Sigmoid colon (tissue), 7 donors: ENCODE measurements around the gene MRPL11. TPM values are rescaled to one million over a fixed set of nuclear protein-coding genes. Genes with fewer than 3 reads are reported as not detected.

Experiments
- DNase-seq: peaks from one replicate; pipeline ENCODE4 v3.0.0-alpha.2; 2019
- H3K27ac ChIP-seq, 4 donors: fragments of 200-600 bp; sonication (generic); one replicate each; pipeline ENCODE4 v1.5.1; 2016 to 2019; ENCODE audit warnings: mild to moderate bottlenecking in 1 of 4
- H3K27me3 ChIP-seq, 3 donors: fragments of 200-600 bp; sonication (generic); one replicate each; pipeline ENCODE4 v1.5.1; 2019; ENCODE audit warnings: mild to moderate bottlenecking in 1 of 3
- H3K36me3 ChIP-seq, 4 donors: fragments of 200-600 bp; sonication (generic); one replicate each; pipeline ENCODE4 v1.5.1; 2016 to 2019
- H3K4me1 ChIP-seq, 4 donors: fragments of 200-600 bp; sonication (generic); one replicate each; pipeline ENCODE4 v1.5.1; 2017 to 2019
- H3K4me3 ChIP-seq, 4 donors: fragments of 200-600 bp; sonication (generic); one replicate each; pipeline ENCODE4 v1.5.1; 2017 to 2019; ENCODE audit warnings: mild to moderate bottlenecking in 2 of 4, moderate library complexity in 1 of 4
- H3K9me3 ChIP-seq, 4 donors: fragments of 200-600 bp in 3 of 4; sonication (generic) in 3 of 4; one replicate each; pipeline versions ENCODE4 v1.5.1 to v1.6.1; 2013 to 2019
- CTCF ChIP-seq, 4 experiments: fragments of 450-650 bp in 3 of 4; fragments of 200-600 bp in 1 of 4; IDR thresholded peaks; one replicate each; pipeline ENCODE4 v1.5.1; 2016 to 2019; ENCODE audit warnings: antibody characterized with exemption in 4 of 4, mild to moderate bottlenecking in 3 of 4, moderate library complexity in 2 of 4
- EP300 ChIP-seq, 4 donors: sonication (generic); formaldehyde crosslinking; IDR thresholded peaks; one replicate each; pipeline ENCODE4 v1.6.1; 2017; ENCODE audit warnings: antibody characterized with exemption in 4 of 4
- POLR2A ChIP-seq, 2 donors: fragments of 450-650 bp; IDR thresholded peaks; one replicate each; pipeline ENCODE4 v1.6.1; 2016; ENCODE audit warnings: antibody characterized with exemption in 2 of 2, mild to moderate bottlenecking in 2 of 2, moderate library complexity in 2 of 2
- POLR2AphosphoS5 ChIP-seq, 4 donors: sonication (generic); formaldehyde crosslinking; IDR thresholded peaks; one replicate each; pipeline ENCODE4 v1.6.1; 2017; ENCODE audit warnings: antibody characterized with exemption in 4 of 4
- WGBS, 2 donors: extraction: QIAGEN DNeasy Blood & Tissue Kit; methylation state at CpG; one replicate each; pipeline ENCODE4 v1.1.7; 2013; 5-methylcytosine and 5-hydroxymethylcytosine counted together
- intact Hi-C: fragments of 100-400 bp; cut with DNase I; formaldehyde crosslinking; loops from one replicate; pipeline ENCODE4 v1.15.1; 2023
- polyA plus RNA-seq, 3 donors: library from polyadenylated mRNA; stranded (reverse); fragments of 200-250 nt; gene quantifications; one replicate each; pipeline ENCODE4 v1.2.3, GENCODE V29; 2013
- small RNA-seq, 3 donors: library from RNA; depleted of rRNA; stranded (forward); fragments of <200 nt; gene quantifications; one replicate each; pipeline ENCODE3, GENCODE V24; 2016
- total RNA-seq, 4 donors: library from RNA; depleted of rRNA; stranded (reverse); fragments of >200 nt; gene quantifications; one replicate each; pipeline ENCODE4 v1.1.0, GENCODE V29; 2016
- donor health status: healthy with polysubstance abuse.
- donor health status: Bipolar disorder and iron deficiency.
- donor health status: healthy.

Gene MRPL11
- total and polyA plus RNA-seq, 7 donors = 54.2 to 110 (median 65.1) TPM

- TF ChIP-seq POLR2AphosphoS5 (IDR thresholded peaks at IDR 0.05) (no peak), CTCF (IDR thresholded peaks at IDR 0.05) (no peak), EP300 (IDR thresholded peaks at IDR 0.05) (no peak), POLR2A (IDR thresholded peaks at IDR 0.05) (no peak)
- Histone ChIP-seq H3K9me3 (no peaks in the 10 kb centered on the region), H3K36me3 (no peaks in the 10 kb centered on the region), H3K4me3 (no peak overlapping the region), H3K4me1 (peaks cover 0 to 4% (median 0%) of the 10 kb centered on the region in 4 donors), H3K27ac (peak overlapping the region in 1 of 4 donors; percentile 18), H3K27me3 (no peaks in the 10 kb centered on the region)
- WGBS, 2 donors = 79 to 84% methylated on average over 3 of the region's 3 CpGs
- no peak for DNase-seq
- intact Hi-C loops = no loop called here
Observed at GRCh38 chr11:66393954-66394353, 44.7 kb downstream of the MRPL11 start.

GRCh38 chr11:66391322-66391721 lies 47.3 kb downstream of the MRPL11 start:
- TF ChIP-seq POLR2AphosphoS5 (IDR thresholded peaks at IDR 0.05) = no peak
- intact Hi-C loops = no loop called here
- 74 to 77% methylated on average over 6 of the region's 6 CpGs for WGBS, 2 donors
- no peaks in the 10 kb centered on the region for H3K9me3 ChIP-seq
- no peak for DNase-seq
- no peaks in the 10 kb centered on the region for H3K27me3 ChIP-seq
- H3K36me3 ChIP-seq = no peaks in the 10 kb centered on the region
- peaks cover 0 to 7% (median 1%) of the 10 kb centered on the region in 4 donors for H3K4me1 ChIP-seq
- H3K27ac ChIP-seq = no peak overlapping the region
- H3K4me3 ChIP-seq = no peak overlapping the region

- H3K9me3 ChIP-seq = no peaks in the 10 kb centered on the region
- H3K27ac ChIP-seq = no peak overlapping the region
- H3K27me3 ChIP-seq = no peaks in the 10 kb centered on the region
- intact Hi-C loops = loop anchor here (5.0 kb wide), 2 partner anchors 42 to 62 kb away; partner anchors contain the start of genes B4GAT1 and BRMS1
- peak; percentile 12 to 59 (median 47) for TF ChIP-seq CTCF (IDR thresholded peaks at IDR 0.05)
- TF ChIP-seq POLR2A (IDR thresholded peaks at IDR 0.05) = no peak
- WGBS, 2 donors = 32 to 33% methylated on average over 8 of the region's 8 CpGs
- peaks cover 0 to 6% (median 4%) of the 10 kb centered on the region in 4 donors for H3K4me1 ChIP-seq
- no peaks in the 10 kb centered on the region for H3K36me3 ChIP-seq
- peak; percentile 79 for DNase-seq
- no peak overlapping the region for H3K4me3 ChIP-seq
Observed at GRCh38 chr11:66388780-66389386, 49.8 kb downstream of the MRPL11 start.

- H3K27ac ChIP-seq = peak overlapping the region in 1 of 4 donors; percentile 23
Observed at GRCh38 chr11:66386171-66387069, 52.2 kb downstream of the MRPL11 start.

More at GRCh38 chr11:66386171-66387069, 52.2 kb downstream of the MRPL11 start:
- peaks cover 0 to 6% (median 4%) of the 10 kb centered on the region in 4 donors for H3K4me1 ChIP-seq
- intact Hi-C loops = loop anchor here (1.0 to 5.0 kb wide), 3 partner anchors 39 to 74 kb away; partner anchors contain the start of genes B4GAT1 and BRMS1
- DNase-seq = peak; percentile 92
- H3K36me3 ChIP-seq = no peaks in the 10 kb centered on the region
- peak overlapping the region in 3 of 4 donors; percentile 8 to 30 (median 24) for H3K4me3 ChIP-seq
- peaks cover 0 to 5% (median 0%) of the 10 kb centered on the region in 3 donors for H3K27me3 ChIP-seq
- 5 to 8% methylated on average over 20 of the region's 20 CpGs for WGBS, 2 donors
- H3K9me3 ChIP-seq = no peaks in the 10 kb centered on the region
- TF ChIP-seq CTCF (IDR thresholded peaks at IDR 0.05) = peak; percentile 68 to 93 (median 76)
- TF ChIP-seq EP300 (IDR thresholded peaks at IDR 0.05) = no peak

Small RNA genes lying within 50 kb of the gene (small RNA-seq; reads per million reads assigned to genes)
- gene RF00416 (0 reads per million in 3 donors), gene RNU1-84P (0 to 0.22 (median 0) reads per million in 3 donors)

Other genes starting within 250 kb of the MRPL11 start
- 10 to 100 TPM; 16.1 to 29.9 (median 24.1) TPM for gene KLC2, start 181.1 kb downstream of the MRPL11 start, total RNA-seq
- 10 to 100 TPM in 1 of 3 donors, 1 to 10 TPM in 2; 5.4 to 20.5 (median 6.5) TPM for gene KLC2, start 181.1 kb downstream of the MRPL11 start, polyA plus RNA-seq
- 10 to 100 TPM; 65.4 to 93.7 (median 77.3) TPM for gene RAB1B, start 170.2 kb downstream of the MRPL11 start, total RNA-seq
- gene RAB1B, start 170.2 kb downstream of the MRPL11 start, polyA plus RNA-seq = 100 to 1,000 TPM; 196 to 286 (median 243) TPM
- gene CNIH2, start 160.7 kb downstream of the MRPL11 start, total RNA-seq = 1 to 10 TPM in 1 of 4 donors, not detected in 3; 1.7 TPM
- under 1 TPM in 1 of 3 donors, not detected in 2; 0.63 TPM for gene CNIH2, start 160.7 kb downstream of the MRPL11 start, polyA plus RNA-seq
- gene YIF1A, start 149.7 kb downstream of the MRPL11 start, total RNA-seq = 10 to 100 TPM; 43.5 to 72.4 (median 61.9) TPM
- 100 to 1,000 TPM in 1 of 3 donors, 10 to 100 TPM in 2; 30.3 to 104 (median 45.0) TPM for gene YIF1A, start 149.7 kb downstream of the MRPL11 start, polyA plus RNA-seq
- under 1 TPM in 2 of 4 donors, not detected in 2; 0.27 to 0.36 TPM for gene TMEM151A, start 147.0 kb downstream of the MRPL11 start, total RNA-seq
- gene TMEM151A, start 147.0 kb downstream of the MRPL11 start, polyA plus RNA-seq = under 1 TPM in 1 of 3 donors, not detected in 2; 0.36 TPM
- gene CD248, start 121.8 kb downstream of the MRPL11 start, total RNA-seq = 10 to 100 TPM in 2 of 4 donors, 1 to 10 TPM in 2; 5.8 to 26.3 (median 13.0) TPM
- 10 to 100 TPM in 1 of 3 donors, 1 to 10 TPM in 2; 1.2 to 13.7 (median 3.0) TPM for gene CD248, start 121.8 kb downstream of the MRPL11 start, polyA plus RNA-seq
- gene RIN1, start 102.4 kb downstream of the MRPL11 start, total RNA-seq = 1 to 10 TPM in 3 of 4 donors, under 1 TPM in 1; 0.68 to 6.1 (median 2.4) TPM
- 10 to 100 TPM in 1 of 3 donors, 1 to 10 TPM in 2; 2.4 to 10.2 (median 3.2) TPM for gene RIN1, start 102.4 kb downstream of the MRPL11 start, polyA plus RNA-seq
- 10 to 100 TPM; 20.2 to 36.2 (median 24.9) TPM for gene BRMS1, start 93.7 kb downstream of the MRPL11 start, total RNA-seq
- gene BRMS1, start 93.7 kb downstream of the MRPL11 start, polyA plus RNA-seq = 10 to 100 TPM; 65.4 to 81.8 (median 72.1) TPM
- 10 to 100 TPM; 41.4 to 43.5 (median 43.1) TPM for gene B4GAT1, start 91.2 kb downstream of the MRPL11 start, total RNA-seq
- 10 to 100 TPM in 1 of 3 donors, 1 to 10 TPM in 2; 4.2 to 17.4 (median 4.8) TPM for gene B4GAT1, start 91.2 kb downstream of the MRPL11 start, polyA plus RNA-seq
- under 1 TPM; 0.41 to 0.99 (median 0.63) TPM for gene SLC29A2, start 67.1 kb downstream of the MRPL11 start, total RNA-seq
- 10 to 100 TPM in 1 of 3 donors, 1 to 10 TPM in 2; 2.4 to 28.0 (median 2.5) TPM for gene SLC29A2, start 67.1 kb downstream of the MRPL11 start, polyA plus RNA-seq
- gene NPAS4, start 17.8 kb downstream of the MRPL11 start, total RNA-seq = 1 to 10 TPM in 1 of 4 donors, under 1 TPM in 3; 0.49 to 2.5 (median 0.83) TPM
- gene NPAS4, start 17.8 kb downstream of the MRPL11 start, polyA plus RNA-seq = under 1 TPM in 1 of 3 donors, not detected in 2; 0.19 TPM
- gene PELI3, start 28.1 kb upstream of the MRPL11 start, total RNA-seq = 10 to 100 TPM; 16.9 to 26.4 (median 23.0) TPM
- gene PELI3, start 28.1 kb upstream of the MRPL11 start, polyA plus RNA-seq = 1 to 10 TPM; 5.0 to 6.0 (median 5.3) TPM
- 10 to 100 TPM in 1 of 4 donors, 1 to 10 TPM in 3; 5.1 to 15.5 (median 9.4) TPM for gene DPP3, start 41.6 kb upstream of the MRPL11 start, total RNA-seq
- gene DPP3, start 41.6 kb upstream of the MRPL11 start, polyA plus RNA-seq = 10 to 100 TPM; 33.0 to 86.5 (median 66.6) TPM
- 10 to 100 TPM; 50.2 to 91.4 (median 57.8) TPM for gene BBS1, start 71.8 kb upstream of the MRPL11 start, total RNA-seq
- 10 to 100 TPM in 1 of 3 donors, 1 to 10 TPM in 2; 7.8 to 19.0 (median 9.0) TPM for gene BBS1, start 71.8 kb upstream of the MRPL11 start, polyA plus RNA-seq
- 10 to 100 TPM in 1 of 4 donors, 1 to 10 TPM in 3; 6.8 to 12.2 (median 7.4) TPM for gene ZDHHC24, start 107.2 kb upstream of the MRPL11 start, total RNA-seq
- 1 to 10 TPM; 1.8 to 8.7 (median 1.8) TPM for gene ZDHHC24, start 107.2 kb upstream of the MRPL11 start, polyA plus RNA-seq
- gene ACTN3, start 108.1 kb upstream of the MRPL11 start, total RNA-seq = under 1 TPM in 1 of 4 donors, not detected in 3; under 0.01 TPM
- not detected for gene ACTN3, start 108.1 kb upstream of the MRPL11 start, polyA plus RNA-seq
- 100 to 1,000 TPM; 121 to 170 (median 139) TPM for gene CTSF, start 129.8 kb upstream of the MRPL11 start, total RNA-seq
- 10 to 100 TPM in 2 of 3 donors, 1 to 10 TPM in 1; 3.5 to 16.5 (median 12.6) TPM for gene CTSF, start 129.8 kb upstream of the MRPL11 start, polyA plus RNA-seq
- under 1 TPM in 3 of 4 donors, not detected in 1; 0.14 to 0.71 (median 0.16) TPM for gene CCDC87, start 154.2 kb upstream of the MRPL11 start, total RNA-seq
- gene CCDC87, start 154.2 kb upstream of the MRPL11 start, polyA plus RNA-seq = under 1 TPM in 1 of 3 donors, not detected in 2; 0.28 TPM
- gene CCS, start 154.3 kb upstream of the MRPL11 start, total RNA-seq = 10 to 100 TPM; 26.0 to 43.1 (median 40.5) TPM
- gene CCS, start 154.3 kb upstream of the MRPL11 start, polyA plus RNA-seq = 10 to 100 TPM; 33.0 to 48.8 (median 44.6) TPM
- gene RBM14, start 177.8 kb upstream of the MRPL11 start, total RNA-seq = 10 to 100 TPM; 23.7 to 51.8 (median 42.9) TPM
- 10 to 100 TPM; 10.8 to 54.0 (median 15.7) TPM for gene RBM14, start 177.8 kb upstream of the MRPL11 start, polyA plus RNA-seq
- 100 to 1,000 TPM in 1 of 4 donors, 10 to 100 TPM in 3; 76.5 to 101 (median 86.2) TPM for gene RBM4, start 199.9 kb upstream of the MRPL11 start, total RNA-seq
- gene RBM4, start 199.9 kb upstream of the MRPL11 start, polyA plus RNA-seq = 100 to 1,000 TPM in 1 of 3 donors, 10 to 100 TPM in 2; 75.4 to 103 (median 98.8) TPM
- gene RBM4B, start 239.0 kb upstream of the MRPL11 start, total RNA-seq = 10 to 100 TPM; 14.0 to 30.7 (median 16.6) TPM
- gene RBM4B, start 239.0 kb upstream of the MRPL11 start, polyA plus RNA-seq = 10 to 100 TPM in 2 of 3 donors, 1 to 10 TPM in 1; 6.6 to 12.8 (median 10.4) TPM